CD4-positive, alpha-beta T cell (primary cell): ENCODE measurements around the gene EFHD2. TPM values are rescaled to one million over a fixed set of nuclear protein-coding genes. Genes with fewer than 3 reads are reported as not detected.

Experiments
- ATAC-seq: fragments of 200-7000 bp; cut with Tn5 transposase; one replicate; pipeline ENCODE4 v1.10.0; 2022; ENCODE audit warnings: mild to moderate bottlenecking; ENCODE audit not compliant: poor library complexity
- CTCF ChIA-PET: fragments of 350-600 bp; sonication (Branson Sonifier 250); formaldehyde crosslinking; loops from one replicate; lab custom pipeline; 2021; ENCODE audit warnings: antibody characterized with exemption, inconsistent platforms; lab: Charles Lee
- POLR2A ChIA-PET: fragments of 350-600 bp; sonication (Branson Sonifier 250); formaldehyde crosslinking; loops from one replicate; lab custom pipeline; 2021; ENCODE audit warnings: antibody characterized with exemption, inconsistent platforms; lab: Charles Lee
- DNase-seq, 14 experiments: peaks; one replicate each; pipeline ENCODE4 v3.0.0-alpha.2; 2013 to 2020; ENCODE audit warnings: mixed read lengths in 2 of 14
- H3K27ac ChIP-seq, 2 donors: one replicate each; pipeline versions ENCODE4 v1.5.1 to v1.7.0; 2013; ENCODE audit warnings: low read length in 2 of 2, low read depth in 1 of 2, mild to moderate bottlenecking in 1 of 2
- H3K27me3 ChIP-seq, 2 experiments: 1 replicate in 1 of 2; 2 replicates in 1 of 2; pipeline versions ENCODE4 v1.6.1 to v1.7.0; 2013; ENCODE audit warnings: low read length in 2 of 2, control low read depth in 1 of 2, mild to moderate bottlenecking in 1 of 2, moderate library complexity in 1 of 2; ENCODE audit not compliant: insufficient read depth in 2 of 2, control insufficient read depth in 1 of 2
- H3K36me3 ChIP-seq: one replicate; pipeline ENCODE4 v1.6.1; 2013; ENCODE audit warnings: low read length, control low read depth; ENCODE audit not compliant: insufficient read depth
- H3K4me1 ChIP-seq: one replicate; pipeline ENCODE4 v1.6.1; 2013; ENCODE audit warnings: low read length, control low read depth; ENCODE audit not compliant: insufficient read depth
- H3K4me3 ChIP-seq: one replicate; pipeline ENCODE4 v1.5.1; 2013; ENCODE audit warnings: mild to moderate bottlenecking, low read length, moderate library complexity
- H3K9me3 ChIP-seq, 2 experiments: 1 replicate in 1 of 2; 2 replicates in 1 of 2; pipeline versions ENCODE4 v1.6.1 to v1.7.0; 2013; ENCODE audit warnings: low read length in 2 of 2, mild to moderate bottlenecking in 2 of 2, control low read depth in 1 of 2, moderate library complexity in 1 of 2; ENCODE audit not compliant: control insufficient read depth in 1 of 2, insufficient read depth in 1 of 2
- H3K27ac Mint-ChIP-seq: one replicate; pipeline ENCODE4 v1.8.0; 2020; ENCODE audit warnings: mixed read lengths
- H3K27me3 Mint-ChIP-seq: one replicate; pipeline ENCODE4 v1.8.0; 2021; ENCODE audit warnings: mixed read lengths
- H3K36me3 Mint-ChIP-seq: one replicate; pipeline ENCODE4 v1.8.0; 2021; ENCODE audit warnings: low read depth, mixed read lengths
- H3K4me1 Mint-ChIP-seq: one replicate; pipeline ENCODE4 v1.8.0; 2021; ENCODE audit warnings: low read depth, mixed read lengths
- H3K4me3 Mint-ChIP-seq: one replicate; pipeline ENCODE4 v1.8.0; 2020; ENCODE audit warnings: mild to moderate bottlenecking, mixed read lengths
- H3K9me3 Mint-ChIP-seq: one replicate; pipeline ENCODE4 v1.8.0; 2020; ENCODE audit warnings: mixed read lengths
- CTCF ChIP-seq: fragments of 200-600 bp; IDR thresholded peaks from one replicate; pipeline ENCODE4 v1.8.0; 2022; ENCODE audit warnings: antibody characterized with exemption, mild to moderate bottlenecking
- intact Hi-C, 2 experiments: fragments of 100-400 bp; cut with DNase I in 1 of 2; cut with micrococcal nuclease in 1 of 2; formaldehyde crosslinking; loops; one replicate each; pipeline versions ENCODE4 v1.15.1 to v1.9.0; 2023 to 2025; cut with DNase I, micrococcal nuclease
- total RNA-seq, 174 experiments: library from RNA in 2 of 174; stranded (reverse) in 2 of 174; gene quantifications; one replicate each; pipeline ENCODE4 v1.2.3 and lab custom pipeline; 2021 to 2026

EFHD2 gene
- total RNA-seq, 2 experiments from 2014 or later, result 79.1 to 80.9 TPM

GRCh38 chr1:15476927-15477326, 67.2 kb downstream of the EFHD2 start:
- Mint-ChIP-seq H3K36me3 (no peaks in the 10 kb centered on the region), H3K27me3 (no peaks in the 10 kb centered on the region), H3K4me3 (no peak overlapping the region), H3K9me3 (no peaks in the 10 kb centered on the region), H3K4me1 (no peaks in the 10 kb centered on the region), H3K27ac (no peak overlapping the region)
- ChIA-PET POLR2A (no interaction called here), CTCF (no interaction called here)
- Histone ChIP-seq H3K36me3 (no peaks in the 10 kb centered on the region), H3K27ac (no peak overlapping the region), H3K4me3 (no peak overlapping the region), H3K9me3 (no peaks in the 10 kb centered on the region), H3K4me1 (no peaks in the 10 kb centered on the region), H3K27me3 (no peaks in the 10 kb centered on the region)
- DNase-seq (no peak), ATAC-seq (no peak)
- TF ChIP-seq CTCF, result no peak
- intact Hi-C loops, result no loop called here

- Mint-ChIP-seq H3K9me3 (no peaks in the 10 kb centered on the region), H3K27me3 (no peaks in the 10 kb centered on the region), H3K4me1 (no peaks in the 10 kb centered on the region), H3K36me3 (no peaks in the 10 kb centered on the region), H3K27ac (no peak overlapping the region), H3K4me3 (no peak overlapping the region)
- Histone ChIP-seq H3K27ac (no peak overlapping the region), H3K27me3 (no peaks in the 10 kb centered on the region), H3K36me3 (no peaks in the 10 kb centered on the region), H3K9me3 (no peaks in the 10 kb centered on the region), H3K4me3 (no peak overlapping the region), H3K4me1 (no peaks in the 10 kb centered on the region)
- ATAC-seq (no peak), DNase-seq (no peak)
- TF ChIP-seq CTCF, result no peak
- CTCF ChIA-PET, result no interaction called here
- POLR2A ChIA-PET, result no interaction called here
- intact Hi-C loops, result no loop called here
Measured at GRCh38 chr1:15477646-15478212, 68.0 kb downstream of the EFHD2 start.

Other genes with a start within 250 kb of the EFHD2 start
- gene FHAD1, start 162.7 kb upstream of the EFHD2 start, total RNA-seq, result not detected
- 1 to 10 TPM in 1 of 2 experiments, under 1 TPM in 1; 0.41 to 1.2 TPM for gene CTRC, start 28.6 kb downstream of the EFHD2 start, total RNA-seq
- gene CELA2A, start 46.8 kb downstream of the EFHD2 start, total RNA-seq, result not detected
- not detected for gene CELA2B, start 66.2 kb downstream of the EFHD2 start, total RNA-seq
- gene CASP9, start 114.3 kb downstream of the EFHD2 start, total RNA-seq, result 10 to 100 TPM; 15.7 to 18.0 TPM
- 10 to 100 TPM in 1 of 2 experiments, 1 to 10 TPM in 1; 8.2 to 10.4 TPM for gene DNAJC16, start 117.0 kb downstream of the EFHD2 start, total RNA-seq
- 1 to 10 TPM; 3.8 to 4.6 TPM for gene AGMAT, start 175.2 kb downstream of the EFHD2 start, total RNA-seq
- gene DDI2, start 207.6 kb downstream of the EFHD2 start, total RNA-seq, result 10 to 100 TPM; 24.2 to 29.9 TPM